ACC112 (cell line): Measurements from ENCODE around the gene IL21R.

ENCODE experiments used
- H2AFZ ChIP-seq: fragments of 200-600 bp; sonication (generic); one replicate; pipeline ENCODE4 v1.6.0; 2017; ENCODE audit warnings: antibody characterized with exemption, low read length; ENCODE audit not compliant: unreplicated experiment
- H3K27ac ChIP-seq: fragments of 200-600 bp; sonication (generic); 2 replicates; pipeline ENCODE4 v1.5.1; 2014; ENCODE audit warnings: low read depth, mild to moderate bottlenecking, antibody characterized with exemption, low read length, moderate library complexity
- H3K27me3 ChIP-seq: fragments of 200-600 bp; sonication (generic); 2 replicates; pipeline ENCODE4 v1.6.1; 2014; ENCODE audit warnings: mild to moderate bottlenecking, antibody characterized with exemption, low read length, moderate library complexity, mixed read lengths; ENCODE audit not compliant: insufficient read depth
- H3K36me3 ChIP-seq: fragments of 200-600 bp; sonication (generic); 2 replicates; pipeline ENCODE4 v1.6.1; 2016; ENCODE audit warnings: mild to moderate bottlenecking, antibody characterized with exemption, low read length, moderate library complexity, mixed read lengths; ENCODE audit not compliant: insufficient read depth
- H3K4me1 ChIP-seq: fragments of 200-600 bp; sonication (generic); one replicate; pipeline ENCODE4 v1.6.1; 2016; ENCODE audit warnings: low read length, mixed read lengths; ENCODE audit not compliant: insufficient read depth, unreplicated experiment, control insufficient read depth
- H3K4me3 ChIP-seq: fragments of 200-600 bp; sonication (generic); 2 replicates; pipeline ENCODE4 v1.5.1; 2014; ENCODE audit warnings: mild to moderate bottlenecking, low read depth, low read length
- H3K79me2 ChIP-seq: fragments of 200-600 bp; sonication (generic); one replicate; pipeline ENCODE4 v1.6.0; 2016; ENCODE audit warnings: low read length; ENCODE audit not compliant: control insufficient read depth, unreplicated experiment, insufficient read depth

Gene IL21R

DNA sequence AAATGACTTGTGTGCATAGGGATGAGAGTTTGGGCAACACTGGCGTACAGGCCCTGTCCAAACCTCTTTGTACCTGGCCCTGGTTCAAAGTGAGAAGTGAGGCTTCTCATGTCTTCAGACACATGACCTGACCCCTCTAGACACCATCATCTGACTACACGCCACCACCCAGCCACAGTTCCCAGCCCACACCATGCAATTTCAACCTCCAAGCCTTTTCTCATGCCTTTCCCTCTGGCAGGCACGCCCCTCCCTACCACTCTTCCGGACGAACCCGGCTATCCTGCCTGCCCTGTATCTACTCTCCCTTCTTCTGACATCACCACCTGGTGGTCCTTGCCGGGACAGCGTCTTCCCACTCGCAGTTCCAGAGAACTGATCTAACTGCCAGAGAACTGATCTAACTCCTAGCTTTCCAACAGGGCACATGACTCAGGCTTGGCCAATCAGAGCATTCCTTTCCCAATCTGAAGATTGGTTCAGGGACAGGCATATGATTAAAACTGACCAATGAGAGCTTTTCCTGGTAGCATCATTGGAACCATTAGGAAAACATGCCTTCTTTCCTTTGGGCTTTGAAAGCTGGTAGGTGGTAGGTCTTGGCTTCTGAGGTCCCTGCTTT, 27.1 kb upstream of the IL21R start:
- H3K27ac ChIP-seq: no peak overlapping the region
- no peak overlapping the region for H2AFZ ChIP-seq
- no peaks in the 10 kb centered on the region for H3K79me2 ChIP-seq
- no peaks in the 10 kb centered on the region for H3K27me3 ChIP-seq
- H3K36me3 ChIP-seq: no peaks in the 10 kb centered on the region
- H3K4me3 ChIP-seq: no peak overlapping the region
- H3K4me1 ChIP-seq: no peaks in the 10 kb centered on the region

GRCh38 chr16:27377666-27378485, 24.1 kb upstream of the IL21R start:
- H3K4me3 ChIP-seq: no peak overlapping the region
- H3K36me3 ChIP-seq: no peaks in the 10 kb centered on the region
- no peaks in the 10 kb centered on the region for H3K27me3 ChIP-seq
- H3K27ac ChIP-seq: no peak overlapping the region
- no peak overlapping the region for H2AFZ ChIP-seq
- no peaks in the 10 kb centered on the region for H3K4me1 ChIP-seq
- H3K79me2 ChIP-seq: no peaks in the 10 kb centered on the region

GRCh38 chr16:27378871-27379481, 23.0 kb upstream of the IL21R start:
- H3K4me3 ChIP-seq: no peak overlapping the region
- H3K27ac ChIP-seq: no peak overlapping the region
- no peaks in the 10 kb centered on the region for H3K4me1 ChIP-seq

DNA sequence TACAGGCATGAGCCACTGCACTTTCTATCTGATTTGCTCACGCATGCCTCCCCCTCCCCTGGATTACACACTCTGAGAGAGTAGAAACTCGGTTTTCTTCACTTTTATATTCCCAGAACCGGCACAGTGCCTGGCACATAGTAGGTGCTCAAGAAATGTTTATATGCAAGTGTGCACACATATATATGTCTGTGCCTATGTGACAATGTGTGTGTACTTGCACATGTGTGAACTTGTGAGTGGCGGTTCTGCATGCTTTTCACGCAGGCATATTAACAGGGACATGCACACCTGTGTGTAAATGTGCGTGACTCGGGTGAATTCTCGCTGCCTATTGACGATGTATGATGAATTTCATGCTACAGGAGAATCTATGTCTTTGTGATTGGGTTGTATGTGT, 22.1 kb upstream of the IL21R start:
- H3K4me3 ChIP-seq: no peak overlapping the region
- no peak overlapping the region for H3K27ac ChIP-seq
- H3K27me3 ChIP-seq: peaks cover 5% of the 10 kb centered on the region; the same call in 1 of the 2 replicates
- no peak overlapping the region for H2AFZ ChIP-seq
- H3K4me1 ChIP-seq: no peaks in the 10 kb centered on the region
- no peaks in the 10 kb centered on the region for H3K79me2 ChIP-seq
- no peaks in the 10 kb centered on the region for H3K36me3 ChIP-seq

More at GRCh38 chr16:27378871-27379481, 23.0 kb upstream of the IL21R start:
- Histone ChIP-seq H3K79me2 (no peaks in the 10 kb centered on the region), H2AFZ (no peak overlapping the region), H3K36me3 (no peaks in the 10 kb centered on the region), H3K27me3 (no peaks in the 10 kb centered on the region)

- no peaks in the 10 kb centered on the region for H3K36me3 ChIP-seq
- no peaks in the 10 kb centered on the region for H3K4me1 ChIP-seq
- peaks cover 5% of the 10 kb centered on the region; the same call in 1 of the 2 replicates for H3K27me3 ChIP-seq
- H3K4me3 ChIP-seq: no peak overlapping the region
- no peak overlapping the region for H3K27ac ChIP-seq
- H3K79me2 ChIP-seq: no peaks in the 10 kb centered on the region
- H2AFZ ChIP-seq: no peak overlapping the region
These were observed 20.7 kb upstream of the IL21R start for GRCh38 chr16:27381236-27381635.

GRCh38 chr16:27381974-27382855, 19.8 kb upstream of the IL21R start:
- Histone ChIP-seq H3K4me3 (no peak overlapping the region), H3K4me1 (no peaks in the 10 kb centered on the region), H3K27me3 (peaks cover 13% of the 10 kb centered on the region), H3K27ac (no peak overlapping the region), H3K36me3 (no peaks in the 10 kb centered on the region), H3K79me2 (no peaks in the 10 kb centered on the region), H2AFZ (no peak overlapping the region)

- H3K27me3 ChIP-seq: peaks cover 22% of the 10 kb centered on the region
- no peaks in the 10 kb centered on the region for H3K36me3 ChIP-seq
- no peaks in the 10 kb centered on the region for H3K79me2 ChIP-seq
- no peak overlapping the region for H3K27ac ChIP-seq
- H2AFZ ChIP-seq: no peak overlapping the region
- H3K4me1 ChIP-seq: no peaks in the 10 kb centered on the region
- no peak overlapping the region for H3K4me3 ChIP-seq
These were observed 18.3 kb upstream of the IL21R start for GRCh38 chr16:27383556-27384243.

GRCh38 chr16:27384425-27384824, 17.5 kb upstream of the IL21R start:
- H3K36me3 ChIP-seq: no peaks in the 10 kb centered on the region
- H2AFZ ChIP-seq: no peak overlapping the region
- no peaks in the 10 kb centered on the region for H3K4me1 ChIP-seq
- H3K79me2 ChIP-seq: no peaks in the 10 kb centered on the region
- H3K4me3 ChIP-seq: no peak overlapping the region
- H3K27ac ChIP-seq: no peak overlapping the region
- peaks cover 29% of the 10 kb centered on the region for H3K27me3 ChIP-seq

- H3K4me3 ChIP-seq: no peak overlapping the region
- no peaks in the 10 kb centered on the region for H3K36me3 ChIP-seq
- no peaks in the 10 kb centered on the region for H3K79me2 ChIP-seq
- peaks cover 36% of the 10 kb centered on the region for H3K27me3 ChIP-seq
- no peaks in the 10 kb centered on the region for H3K4me1 ChIP-seq
- no peak overlapping the region for H3K27ac ChIP-seq
- no peak overlapping the region for H2AFZ ChIP-seq
These were observed 16.6 kb upstream of the IL21R start for GRCh38 chr16:27385398-27385797.

- Histone ChIP-seq H3K36me3 (no peaks in the 10 kb centered on the region), H3K27me3 (peaks cover 45% of the 10 kb centered on the region), H3K4me3 (no peak overlapping the region), H3K79me2 (no peaks in the 10 kb centered on the region), H3K27ac (no peak overlapping the region), H2AFZ (no peak overlapping the region), H3K4me1 (no peaks in the 10 kb centered on the region)
These were observed 15.3 kb upstream of the IL21R start for GRCh38 chr16:27386674-27387073.
